ENCODE results near the gene MAP3K8. TPM values are rescaled to one million over a fixed set of nuclear protein-coding genes. Genes with fewer than 3 reads are reported as not detected.

Gene MAP3K8
- total RNA-seq, 1 donor from 2014 or later: 22.0 TPM

Other genes starting within 250 kb of the MAP3K8 start
- 56.9 and 60.5 TPM in 2 replicates for gene MTPAP, start 84.9 kb upstream of the MAP3K8 start, total RNA-seq
- not detected in 2 replicates for gene LYZL2, start 195.6 kb downstream of the MAP3K8 start, total RNA-seq

Data from activated CD4-positive, alpha-beta T cell treated with anti-CD3 and anti-CD28 coated beads, Interleukin-2, amount 10 ng/mL, durations not matched to agents 24 days and 14 days (primary cell).